Esophagus muscularis mucosa (tissue), 4 donors: Measurements from ENCODE around the gene SLC6A18. TPM values are rescaled to one million over a fixed set of nuclear protein-coding genes. Genes with fewer than 3 reads are reported as not detected.

Experiments used
- DNase-seq: peaks from one replicate; pipeline ENCODE4 v3.0.0-alpha.2; 2017; ENCODE audit errors: extremely low spot score
- H3K27ac ChIP-seq, 4 donors: fragments of 200-600 bp; sonication (generic); replicated peaks in 1 of 4; 1 replicate in 3 of 4; 2 replicates in 1 of 4; pipeline ENCODE4 v1.5.1; 2016 to 2019; ENCODE audit warnings: mild to moderate bottlenecking in 1 of 4
- H3K27me3 ChIP-seq, 4 donors: fragments of 200-600 bp; sonication (generic); one replicate each; pipeline versions ENCODE4 v1.5.1 to v1.6.0; 2016 to 2019
- H3K36me3 ChIP-seq, 4 donors: fragments of 200-600 bp; sonication (generic); one replicate each; pipeline ENCODE4 v1.5.1; 2016 to 2019
- H3K4me1 ChIP-seq, 4 donors: fragments of 200-600 bp; sonication (generic); one replicate each; pipeline ENCODE4 v1.5.1; 2016 to 2019
- H3K4me3 ChIP-seq, 4 donors: fragments of 200-600 bp; sonication (generic); 1 replicate in 2 of 4; 2 replicates in 2 of 4; pipeline ENCODE4 v1.5.1; 2016 to 2019; ENCODE audit warnings: mild to moderate bottlenecking in 4 of 4, moderate library complexity in 1 of 4
- H3K9me3 ChIP-seq, 4 donors: fragments of 200-600 bp; sonication (generic); 1 replicate in 3 of 4; 2 replicates in 1 of 4; pipeline ENCODE4 v1.5.1; 2016 to 2019
- CTCF ChIP-seq, 3 experiments: fragments of 200-600 bp in 2 of 3; fragments of 450-650 bp in 1 of 3; sonication (generic) in 2 of 3; IDR thresholded peaks; one replicate each; pipeline ENCODE4 v1.5.1; 2017 to 2019; ENCODE audit warnings: antibody characterized with exemption in 3 of 3, mild to moderate bottlenecking in 2 of 3, moderate library complexity in 1 of 3
- EP300 ChIP-seq: sonication (generic); formaldehyde crosslinking; IDR thresholded peaks from one replicate; pipeline ENCODE4 v1.6.1; 2017; ENCODE audit warnings: antibody characterized with exemption
- POLR2A ChIP-seq: fragments of 450-650 bp; IDR thresholded peaks from one replicate; pipeline ENCODE4 v1.6.1; 2017; ENCODE audit warnings: antibody characterized with exemption, moderate library complexity, mild to moderate bottlenecking, low read depth
- POLR2AphosphoS5 ChIP-seq, 2 donors: sonication (generic); formaldehyde crosslinking; IDR thresholded peaks; one replicate each; pipeline ENCODE4 v1.6.1; 2017; ENCODE audit warnings: antibody characterized with exemption in 2 of 2
- WGBS: methylation state at CpG from one replicate; pipeline ENCODE4 v1.1.5; 2018; 5-methylcytosine and 5-hydroxymethylcytosine counted together
- intact Hi-C: fragments of 100-400 bp; cut with DNase I; formaldehyde crosslinking; loops from one replicate; pipeline ENCODE4 v1.15.1; 2023
- total RNA-seq, 4 donors: library from RNA; depleted of rRNA; stranded (reverse); fragments of >200 nt; gene quantifications; one replicate each; pipeline versions ENCODE4 v1.1.0 to v1.2.1, GENCODE V29; 2016

The SLC6A18 gene
- total RNA-seq, 4 donors from 2014 or later: not detected

- H3K27ac ChIP-seq: no peak overlapping the region
- TF ChIP-seq CTCF (IDR thresholded peaks at IDR 0.05): no peak
- TF ChIP-seq POLR2AphosphoS5 (IDR thresholded peaks at IDR 0.05): no peak
- no peak for TF ChIP-seq EP300
- TF ChIP-seq POLR2A: no peak
- no peaks in the 10 kb centered on the region for H3K9me3 ChIP-seq
- intact Hi-C loops: no loop called here
- H3K4me3 ChIP-seq: no peak overlapping the region
- no peak for DNase-seq
- peaks cover 0 to 14% (median 0%) of the 10 kb centered on the region in 4 donors for H3K27me3 ChIP-seq
- peaks cover 6 to 18% (median 14%) of the 10 kb centered on the region in 4 donors for H3K4me1 ChIP-seq
- 91% methylated on average over 9 of the region's 34 CpGs for WGBS
- H3K36me3 ChIP-seq: no peaks in the 10 kb centered on the region
These were observed 46.4 kb upstream of the SLC6A18 start for GRCh38 chr5:1178529-1179382.

GRCh38 chr5:1179383-1179715 lies 45.8 kb upstream of the SLC6A18 start:
- intact Hi-C loops: no loop called here
- TF ChIP-seq CTCF (IDR thresholded peaks at IDR 0.05) (no peak), POLR2AphosphoS5 (IDR thresholded peaks at IDR 0.05) (no peak), EP300 (no peak), POLR2A (no peak)
- no CpG with 5 or more reads among the region's 9 CpGs for WGBS
- no peaks in the 10 kb centered on the region for H3K36me3 ChIP-seq
- H3K4me3 ChIP-seq: no peak overlapping the region
- peaks cover 3 to 16% (median 14%) of the 10 kb centered on the region in 4 donors for H3K4me1 ChIP-seq
- peaks cover 0 to 13% (median 0%) of the 10 kb centered on the region in 4 donors for H3K27me3 ChIP-seq
- H3K9me3 ChIP-seq: no peaks in the 10 kb centered on the region
- no peak overlapping the region for H3K27ac ChIP-seq
- DNase-seq: no peak

GRCh38 chr5:1180096-1180495 lies 45.1 kb upstream of the SLC6A18 start:
- Histone ChIP-seq H3K4me1 (peaks cover 3 to 16% (median 14%) of the 10 kb centered on the region in 4 donors), H3K27ac (no peak overlapping the region), H3K36me3 (no peaks in the 10 kb centered on the region), H3K27me3 (peaks cover 0 to 13% (median 0%) of the 10 kb centered on the region in 4 donors), H3K4me3 (no peak overlapping the region), H3K9me3 (no peaks in the 10 kb centered on the region)
- DNase-seq: no peak
- WGBS: no CpG with 5 or more reads among the region's 20 CpGs
- intact Hi-C loops: no loop called here
- TF ChIP-seq POLR2A: no peak
- TF ChIP-seq CTCF (IDR thresholded peaks at IDR 0.05): no peak
- TF ChIP-seq POLR2AphosphoS5 (IDR thresholded peaks at IDR 0.05): no peak
- TF ChIP-seq EP300: no peak

GRCh38 chr5:1180841-1181271 lies 44.3 kb upstream of the SLC6A18 start:
- TF ChIP-seq POLR2AphosphoS5 (IDR thresholded peaks at IDR 0.05): no peak
- TF ChIP-seq EP300: no peak
- no peak for TF ChIP-seq POLR2A
- TF ChIP-seq CTCF (IDR thresholded peaks at IDR 0.05): no peak
- intact Hi-C loops: no loop called here
- H3K27me3 ChIP-seq: peaks cover 0 to 13% (median 0%) of the 10 kb centered on the region in 4 donors
- DNase-seq: no peak
- no peak overlapping the region for H3K27ac ChIP-seq
- no peak overlapping the region for H3K4me3 ChIP-seq
- H3K36me3 ChIP-seq: no peaks in the 10 kb centered on the region
- H3K9me3 ChIP-seq: no peaks in the 10 kb centered on the region
- peaks cover 3 to 16% (median 14%) of the 10 kb centered on the region in 4 donors for H3K4me1 ChIP-seq
- 82% methylated on average over 20 of the region's 20 CpGs for WGBS
